Prostate gland (tissue), 2 donors: ENCODE measurements around the gene GPX4. TPM values are rescaled to one million over a fixed set of nuclear protein-coding genes. Genes with fewer than 3 reads are reported as not detected.
A peak's percentile ranks its signal among the peaks of the same experiment; 100 is the strongest.

Experiments used
- DNase-seq: peaks from one replicate; pipeline ENCODE4 v3.0.0-alpha.2; 2019; ENCODE audit warnings: low spot score
- H3K27ac ChIP-seq, 2 donors: fragments of 200-600 bp; sonication (generic); 2 replicates each; pipeline ENCODE4 v1.5.1; 2017 to 2019
- H3K27me3 ChIP-seq: fragments of 200-600 bp; sonication (generic); replicated peaks from 2 replicates; pipeline ENCODE4 v1.5.1; 2019; ENCODE audit not compliant: insufficient read depth
- H3K36me3 ChIP-seq, 2 donors: fragments of 200-600 bp; sonication (generic); 1 replicate in 1 of 2; 2 replicates in 1 of 2; pipeline versions ENCODE4 v1.5.1 to v1.8.1; 2017 to 2019
- H3K4me1 ChIP-seq: fragments of 200-600 bp; sonication (generic); replicated peaks from 2 replicates; pipeline ENCODE4 v1.5.1; 2019
- H3K4me3 ChIP-seq, 2 donors: fragments of 200-600 bp; sonication (generic); 2 replicates each; pipeline ENCODE4 v1.5.1; 2017 to 2019
- H3K9me3 ChIP-seq: fragments of 200-600 bp; sonication (generic); 2 replicates; pipeline ENCODE4 v1.5.1; 2017
- CTCF ChIP-seq, 4 experiments: fragments of 200-600 bp in 2 of 4; fragments of 450-650 bp in 2 of 4; sonication (generic) in 2 of 4; IDR thresholded peaks; 1 replicate in 3 of 4; 2 replicates in 1 of 4; pipeline ENCODE4 v1.5.1; 2016 to 2019; ENCODE audit warnings: antibody characterized with exemption in 4 of 4, mild to moderate bottlenecking in 2 of 4, moderate library complexity in 2 of 4
- POLR2A ChIP-seq: fragments of 450-650 bp; IDR thresholded peaks from one replicate; pipeline ENCODE4 v1.6.1; 2016; ENCODE audit warnings: antibody characterized with exemption, mild to moderate bottlenecking
- POLR2AphosphoS5 ChIP-seq: sonication (generic); formaldehyde crosslinking; IDR thresholded peaks from one replicate; pipeline ENCODE4 v1.6.1; 2017; ENCODE audit warnings: antibody characterized with exemption
- WGBS: methylation state at CpG from one replicate; pipeline ENCODE4 v1.1.5; 2018; 5-methylcytosine and 5-hydroxymethylcytosine counted together
- intact Hi-C: fragments of 100-400 bp; cut with DNase I; formaldehyde crosslinking; loops from one replicate; pipeline ENCODE4 v1.14.2; 2022
- total RNA-seq, 2 donors: library from RNA; depleted of rRNA; stranded (reverse); fragments of >200 nt; gene quantifications; one replicate each; pipeline ENCODE4 v1.1.0, GENCODE V29; 2016

Gene GPX4
- total RNA-seq = 100 to 1,000 TPM; 577 to 627 TPM

- H3K4me1 ChIP-seq = peaks cover 12% of the 10 kb centered on the region
- intact Hi-C loops = no loop called here
- peaks cover 4 to 22% of the 10 kb centered on the region in 2 donors for H3K36me3 ChIP-seq
- under 1% methylated on average over 50 of the region's 75 CpGs for WGBS
- H3K4me3 ChIP-seq = peak within 1 kb of the TSS; percentile 95 to 97
- H3K27ac ChIP-seq = peak within 1 kb of the TSS; percentile 99
- DNase-seq = peak; percentile 99
- peak; percentile 99 for TF ChIP-seq POLR2A
- TF ChIP-seq POLR2AphosphoS5 = peak; percentile 99
- TF ChIP-seq CTCF (IDR thresholded peaks at IDR 0.05) = peak in 1 of 4 experiments; percentile 13
- H3K9me3 ChIP-seq = no peaks in the 10 kb centered on the region
- no peaks in the 10 kb centered on the region for H3K27me3 ChIP-seq
Measured at GRCh38 chr19:1103708-1104310, at the start of gene GPX4. TSS of gene GPX4 (plus strand) at chr19:1103994. CDS start at chr19:1104044, 50 bp downstream.

GRCh38 chr19:1054102-1055027, 49.4 kb upstream of the GPX4 start:
- TF ChIP-seq POLR2AphosphoS5 (no peak), POLR2A (no peak), CTCF (IDR thresholded peaks at IDR 0.05) (no peak)
- DNase-seq = no peak
- Histone ChIP-seq H3K27me3 (no peaks in the 10 kb centered on the region), H3K4me3 (no peak overlapping the region), H3K9me3 (peaks cover 6% of the 10 kb centered on the region), H3K4me1 (no peaks in the 10 kb centered on the region), H3K36me3 (no peaks in the 10 kb centered on the region), H3K27ac (no peak overlapping the region)
- WGBS = 96% methylated on average over 26 of the region's 28 CpGs
- intact Hi-C loops = no loop called here

- H3K4me1 ChIP-seq = no peaks in the 10 kb centered on the region
- H3K9me3 ChIP-seq = peaks cover 6% of the 10 kb centered on the region
- H3K4me3 ChIP-seq = no peak overlapping the region
- DNase-seq = no peak
- 97% methylated on average over 14 of the region's 14 CpGs for WGBS
- intact Hi-C loops = no loop called here
- no peaks in the 10 kb centered on the region for H3K36me3 ChIP-seq
- H3K27me3 ChIP-seq = no peaks in the 10 kb centered on the region
- TF ChIP-seq POLR2A (no peak), CTCF (IDR thresholded peaks at IDR 0.05) (no peak), POLR2AphosphoS5 (no peak)
- H3K27ac ChIP-seq = no peak overlapping the region
Measured at GRCh38 chr19:1055028-1055425, 48.8 kb upstream of the GPX4 start.

GRCh38 chr19:1055886-1056620, 47.7 kb upstream of the GPX4 start:
- no peak for DNase-seq
- intact Hi-C loops = no loop called here
- TF ChIP-seq CTCF (IDR thresholded peaks at IDR 0.05) = no peak
- TF ChIP-seq POLR2A = no peak
- no peak for TF ChIP-seq POLR2AphosphoS5
- no peaks in the 10 kb centered on the region for H3K36me3 ChIP-seq
- peaks cover 6% of the 10 kb centered on the region for H3K9me3 ChIP-seq
- H3K27ac ChIP-seq = no peak overlapping the region
- WGBS = 95% methylated on average over 19 of the region's 20 CpGs
- H3K27me3 ChIP-seq = no peaks in the 10 kb centered on the region
- H3K4me3 ChIP-seq = no peak overlapping the region
- H3K4me1 ChIP-seq = no peaks in the 10 kb centered on the region
